Activated T-cell treated with anti-CD3 and anti-CD28 coated beads for 1 hour (primary cell): ENCODE measurements around the gene CYB5R3.

Experiments used
- DNase-seq: peaks from one replicate; pipeline ENCODE4 v3.0.0-alpha.2; 2020; ENCODE audit warnings: low read depth

The CYB5R3 gene

GRCh38 chr22:42645341-42645937, 3.8 kb downstream of the CYB5R3 start:
- DNase-seq, result no peak

GRCh38 chr22:42644422-42645340, 4.5 kb downstream of the CYB5R3 start:
- no peak for DNase-seq

- no peak for DNase-seq
Measured at GRCh38 chr22:42643634-42644421, 5.4 kb downstream of the CYB5R3 start.

GRCh38 chr22:42642806-42643633, 6.2 kb downstream of the CYB5R3 start:
- DNase-seq, result no peak

GRCh38 chr22:42641801-42642413, 7.3 kb downstream of the CYB5R3 start:
- no peak for DNase-seq

GRCh38 chr22:42639541-42640241, 9.5 kb downstream of the CYB5R3 start:
- no peak for DNase-seq

- DNase-seq, result no peak
Measured at GRCh38 chr22:42637555-42637954, 11.6 kb downstream of the CYB5R3 start.

GRCh38 chr22:42636506-42636905, 12.7 kb downstream of the CYB5R3 start:
- DNase-seq, result no peak

- DNase-seq, result no peak
Measured at GRCh38 chr22:42635531-42635930, 13.7 kb downstream of the CYB5R3 start.

GRCh38 chr22:42633013-42633412, 16.2 kb downstream of the CYB5R3 start:
- DNase-seq, result no peak

GRCh38 chr22:42632096-42632495, 17.1 kb downstream of the CYB5R3 start:
- DNase-seq, result no peak

- DNase-seq, result no peak
Measured at GRCh38 chr22:42630901-42631602, 18.1 kb downstream of the CYB5R3 start.

- no peak for DNase-seq
Measured at GRCh38 chr22:42630211-42630610, 19.0 kb downstream of the CYB5R3 start.

- DNase-seq, result no peak
Measured at GRCh38 chr22:42627981-42628380, 21.2 kb downstream of the CYB5R3 start.

GRCh38 chr22:42626951-42627625, 22.1 kb downstream of the CYB5R3 start:
- no peak for DNase-seq

GRCh38 chr22:42626431-42626830, 22.8 kb downstream of the CYB5R3 start:
- DNase-seq, result no peak

- no peak for DNase-seq
Measured at GRCh38 chr22:42625416-42625815, 23.8 kb downstream of the CYB5R3 start.

GRCh38 chr22:42624551-42625106, 24.6 kb downstream of the CYB5R3 start:
- DNase-seq, result no peak
